GM19328 (cell line): Measurements from ENCODE around the gene NQO2.
"Not testable (repeated sequence)": the region's sequence is repeated elsewhere in the genome, so short reads cannot be mapped to it uniquely, and the experiment has no call there.

Experiments used
- ATAC-seq: cut with Tn5 transposase; IDR thresholded peaks from one replicate; pipeline ENCODE4 v1.9.1; 2021; ENCODE audit warnings: mild to moderate bottlenecking, moderate library complexity; ENCODE audit not compliant: unreplicated experiment

The NQO2 gene

DNA sequence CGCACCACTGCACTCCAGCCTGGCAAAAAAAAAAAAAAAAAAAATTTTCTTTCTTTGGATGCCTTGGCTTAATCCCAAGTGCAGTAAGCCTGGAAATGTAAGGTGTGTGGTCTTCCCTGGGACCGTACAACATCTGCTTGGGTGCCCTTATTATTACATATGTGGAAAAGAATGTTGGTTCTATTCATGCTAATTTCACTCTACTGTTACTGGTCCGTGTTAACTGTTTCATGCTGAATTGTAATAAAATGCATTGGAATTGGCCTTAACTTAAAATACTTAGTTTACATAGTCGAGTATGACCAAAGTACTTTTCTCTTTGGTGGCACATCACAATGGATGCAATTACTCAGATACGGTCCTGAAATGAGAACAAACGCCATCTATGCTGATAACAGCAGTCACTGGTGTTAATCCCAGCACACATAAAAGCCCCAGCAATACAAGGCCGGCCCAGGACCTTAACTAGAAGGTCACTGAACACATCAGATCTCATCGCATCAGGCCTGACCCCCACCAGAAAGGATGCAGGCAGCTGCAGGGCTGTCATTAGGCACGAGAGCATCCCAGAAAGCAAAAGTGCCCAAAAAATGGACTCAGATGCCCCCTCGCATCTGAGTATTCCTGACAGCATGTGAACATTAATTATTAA lies 29.5 kb upstream of the NQO2 start:
- no peak for ATAC-seq

GRCh38 chr6:2970753-2971419 lies 28.8 kb upstream of the NQO2 start:
- ATAC-seq: no peak

- ATAC-seq: no peak
Measured at GRCh38 chr6:2971420-2972218, 28.1 kb upstream of the NQO2 start, which contains the start of gene SERPINB6. SERPINB6 (minus strand) TSS chr6:2971567; CDS start chr6:2959332, 12,235 bp downstream.

DNA sequence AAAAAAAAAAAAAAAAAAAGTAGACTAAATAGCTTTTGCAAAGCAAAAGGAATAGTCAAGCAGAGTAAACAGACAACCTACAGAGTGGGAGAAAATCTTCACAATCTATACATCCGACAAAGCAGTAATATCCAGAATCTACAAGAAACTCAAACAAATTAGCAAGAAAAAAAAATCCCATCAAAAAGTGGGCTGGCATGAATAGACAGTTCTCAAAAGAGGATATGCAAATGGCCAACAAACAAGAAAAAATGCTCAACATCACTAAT lies 27.5 kb upstream of the NQO2 start:
- ATAC-seq: not testable (repeated sequence)

DNA sequence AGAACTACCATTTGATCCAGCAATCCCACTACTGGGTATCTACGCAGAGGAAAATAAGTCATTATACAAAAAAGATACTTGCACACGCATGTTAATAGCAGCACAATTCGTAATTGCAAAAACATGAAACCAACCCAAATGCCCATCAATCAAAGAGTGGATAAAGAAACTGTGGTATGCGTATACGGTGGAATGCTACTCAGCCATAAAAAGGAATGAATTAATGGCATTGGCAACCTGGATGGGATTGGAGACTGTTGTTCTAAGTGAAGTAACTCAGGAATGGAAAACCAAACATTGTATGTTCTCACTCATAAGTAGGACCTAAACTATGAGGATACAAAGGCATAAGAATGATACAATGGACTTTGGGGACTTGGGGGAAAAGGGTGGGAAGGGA lies 27.0 kb upstream of the NQO2 start:
- ATAC-seq: not testable (repeated sequence)

DNA sequence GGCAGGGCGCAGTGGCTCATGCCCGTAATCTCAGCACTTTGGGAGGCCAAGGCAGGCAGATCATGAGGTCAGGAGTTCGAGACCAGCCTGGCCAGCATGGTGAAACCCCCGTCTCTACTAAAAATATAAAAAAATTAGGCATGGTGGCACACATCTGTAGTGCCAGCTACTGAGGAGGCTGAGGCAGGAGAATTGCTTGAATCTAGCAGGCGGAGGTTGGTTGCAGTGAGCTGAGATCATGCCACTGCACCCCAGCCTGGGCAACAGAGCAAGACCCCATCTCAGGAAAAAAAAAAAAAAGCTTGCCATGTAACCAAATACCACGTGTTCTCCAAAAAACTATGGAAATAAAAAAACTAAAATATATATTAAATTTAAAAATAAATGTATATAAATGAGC lies 26.5 kb upstream of the NQO2 start:
- ATAC-seq: not testable (repeated sequence)

DNA sequence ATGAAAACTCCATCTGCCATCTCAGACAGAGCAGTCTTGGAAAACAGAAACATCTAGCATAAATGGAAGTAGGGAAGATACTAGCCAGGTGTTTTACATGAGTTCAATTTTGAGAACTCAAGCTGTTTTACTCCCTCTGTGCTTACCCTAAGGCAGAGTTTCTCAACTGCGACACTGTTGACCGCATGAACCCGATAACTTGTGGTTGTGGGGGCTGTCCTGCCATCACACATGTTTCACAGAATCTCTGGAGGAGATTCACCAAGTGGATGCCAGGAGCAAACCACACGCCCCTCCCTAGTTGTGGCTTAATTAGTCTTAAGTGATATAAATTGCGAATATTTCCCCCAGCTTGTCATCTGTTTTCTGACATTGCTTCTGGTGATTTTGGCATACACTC lies 26.0 kb upstream of the NQO2 start:
- ATAC-seq: no peak

GRCh38 chr6:2976060-2976459 lies 23.6 kb upstream of the NQO2 start:
- ATAC-seq: no peak

- ATAC-seq: no peak
Measured at GRCh38 chr6:2976571-2977085, 23.1 kb upstream of the NQO2 start.

DNA sequence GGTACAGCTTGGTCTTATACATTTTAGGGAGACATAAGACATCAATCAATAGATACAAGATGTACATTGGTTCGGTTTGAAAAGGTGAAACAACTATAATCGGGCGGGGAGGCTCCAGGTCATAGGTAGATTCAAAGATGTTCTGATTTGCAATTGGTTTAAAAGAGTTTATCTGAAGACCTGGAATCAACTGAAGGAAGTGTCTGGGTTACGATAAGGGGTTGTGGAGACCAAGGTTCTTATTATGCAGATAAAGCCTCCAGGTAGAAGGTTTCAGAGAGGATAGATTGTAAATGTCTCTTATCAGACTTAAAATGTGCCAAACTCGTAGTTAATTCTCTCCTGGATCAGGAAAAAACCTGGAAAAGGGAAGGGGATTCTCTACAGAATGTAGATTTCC lies 22.4 kb upstream of the NQO2 start:
- ATAC-seq: no peak

DNA sequence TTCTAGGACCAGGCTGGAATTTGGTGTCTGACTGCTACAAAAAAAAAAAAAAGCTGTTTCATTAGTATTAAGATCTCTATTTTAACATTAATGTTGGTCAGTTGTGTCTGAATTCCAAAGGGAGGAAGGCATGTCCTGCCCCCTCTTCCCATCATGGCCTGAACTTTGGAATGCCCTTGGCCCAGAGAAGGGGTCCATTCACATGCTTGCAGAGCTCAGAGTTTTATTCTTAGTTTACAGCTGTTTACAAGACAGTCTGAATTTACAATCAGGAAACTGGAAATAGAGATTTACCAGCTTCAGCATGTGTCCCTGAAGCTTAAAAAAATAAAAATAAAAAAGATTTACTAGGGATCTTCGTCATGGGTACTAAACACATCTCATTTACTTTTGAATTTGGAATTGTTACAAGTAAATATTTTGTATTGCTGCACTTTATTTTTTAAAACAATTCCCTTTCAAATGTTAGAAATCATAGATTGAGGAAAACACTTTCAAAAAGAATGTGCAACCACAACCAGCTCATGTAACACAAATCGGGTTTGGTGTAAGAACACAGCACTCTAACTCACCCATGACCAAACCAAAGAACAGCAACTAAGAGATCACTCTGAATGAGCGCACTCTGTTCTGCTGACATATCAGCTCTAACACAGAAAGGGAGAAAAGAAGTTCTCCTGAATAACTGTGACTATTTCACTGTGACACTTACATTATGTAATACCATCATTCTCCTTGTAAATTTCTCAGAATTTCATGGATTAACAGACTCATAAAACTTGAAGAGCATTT lies 21.7 kb upstream of the NQO2 start:
- no peak for ATAC-seq

DNA sequence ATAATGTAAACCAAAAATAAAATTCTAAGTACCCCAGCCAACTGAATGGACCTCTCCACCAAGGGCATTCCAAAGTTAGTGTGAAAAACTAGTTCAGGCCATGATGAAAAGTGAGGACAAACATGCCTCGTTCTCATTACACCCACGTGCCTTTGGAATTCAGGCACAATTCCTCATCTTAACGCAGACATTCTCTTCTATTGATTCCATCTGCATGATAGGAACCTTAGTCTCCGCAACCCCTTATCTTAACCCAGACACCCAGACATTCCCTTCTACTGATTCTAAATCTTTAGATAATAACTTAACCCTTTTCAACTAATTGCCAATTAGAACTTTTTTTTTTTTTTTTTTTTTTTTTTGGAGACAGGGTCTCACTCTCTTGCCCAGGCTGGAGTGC lies 20.8 kb upstream of the NQO2 start:
- ATAC-seq: no peak

DNA sequence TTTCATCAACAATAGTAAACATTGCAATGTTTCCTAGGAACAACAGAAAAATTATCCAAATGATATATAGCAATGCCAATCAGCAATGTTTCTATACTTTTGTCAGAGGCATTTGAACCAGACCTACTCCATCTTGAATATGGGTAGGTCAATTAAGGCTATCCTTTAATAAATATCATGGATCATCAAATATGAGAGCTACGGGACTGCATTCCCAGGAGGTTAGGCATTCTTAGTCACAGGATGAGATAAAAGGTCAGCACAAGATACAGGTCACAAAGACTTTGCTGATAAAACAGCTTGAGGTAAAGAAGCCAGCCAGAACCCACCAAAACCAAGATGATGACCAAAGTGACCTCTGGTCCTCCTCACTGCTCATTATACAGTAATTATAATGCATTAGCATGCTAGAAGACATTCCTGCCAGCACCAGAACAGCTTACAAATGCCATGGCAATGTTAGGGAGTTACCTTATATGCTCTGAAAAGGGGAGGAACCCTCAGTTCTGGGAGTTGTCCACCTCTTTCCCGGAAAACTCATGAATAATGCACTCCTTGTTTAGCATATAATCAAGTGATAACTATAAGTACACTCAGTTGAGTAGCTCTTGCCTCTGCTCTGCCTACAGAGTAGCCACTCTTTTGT lies 19.8 kb upstream of the NQO2 start:
- no peak for ATAC-seq

DNA sequence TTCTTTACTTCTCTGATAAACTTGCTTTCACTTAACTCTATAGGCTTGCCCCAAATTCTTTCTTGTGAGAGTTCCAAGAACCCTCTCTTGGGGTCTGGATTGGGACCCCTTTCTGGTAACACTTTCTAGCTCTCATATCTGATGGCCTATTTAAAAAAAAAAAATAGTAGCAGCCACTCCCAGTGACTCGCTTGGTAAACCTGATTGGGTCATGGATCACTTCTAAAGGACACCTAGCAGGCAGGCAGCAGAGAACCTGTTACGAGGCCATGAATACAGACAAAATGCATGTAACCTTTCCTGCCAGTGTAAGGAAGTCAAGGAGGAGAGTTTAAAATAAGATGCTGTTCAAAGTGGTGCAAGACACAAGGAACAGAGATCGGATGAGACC lies 19.2 kb upstream of the NQO2 start:
- ATAC-seq: no peak

GRCh38 chr6:2982426-2983117 lies 17.1 kb upstream of the NQO2 start:
- ATAC-seq: no peak

GRCh38 chr6:2984738-2985406 lies 14.8 kb upstream of the NQO2 start:
- no peak for ATAC-seq

GRCh38 chr6:2986722-2987221 lies 12.9 kb upstream of the NQO2 start:
- ATAC-seq: no peak

DNA sequence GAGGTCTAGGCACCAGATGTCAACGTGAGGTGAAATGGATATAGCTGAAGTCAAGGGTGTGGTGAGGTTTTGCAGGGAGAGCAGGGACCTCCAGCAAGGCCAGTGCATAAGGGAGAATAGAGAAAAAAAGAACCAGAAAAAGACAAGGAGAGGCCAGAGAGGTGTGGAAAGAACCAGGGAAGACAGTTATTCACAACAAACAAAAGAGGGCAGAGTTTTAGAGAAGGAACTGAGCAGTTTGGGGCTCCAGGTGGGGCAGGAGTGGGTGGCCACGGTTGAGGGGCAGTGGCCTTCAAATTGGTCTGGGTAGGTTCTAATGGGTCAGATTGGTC lies 11.6 kb upstream of the NQO2 start:
- no peak for ATAC-seq
